Ovary (tissue), 9 donors: ENCODE measurements around the gene KREMEN1. TPM values are rescaled to one million over a fixed set of nuclear protein-coding genes. Genes with fewer than 3 reads are reported as not detected.
"Not testable (repeated sequence)": the region's sequence is repeated elsewhere in the genome, so short reads cannot be mapped to it uniquely, and the experiment has no call there.

Source experiments
- DNase-seq, 5 donors: peaks; one replicate each; pipeline ENCODE4 v3.0.0-alpha.2; 2019 to 2020
- H3K27ac ChIP-seq, 2 donors: fragments of 200-600 bp; one replicate each; pipeline versions ENCODE4 v1.5.1 to v1.8.0; 2019 to 2022
- H3K27me3 ChIP-seq: fragments of 200-600 bp; one replicate; pipeline ENCODE4 v1.8.0; 2022
- H3K36me3 ChIP-seq: fragments of 200-600 bp; sonication (generic); one replicate; pipeline ENCODE4 v1.5.1; 2019
- H3K4me1 ChIP-seq: one replicate; pipeline ENCODE4 v1.8.1; 2013; ENCODE audit warnings: mild to moderate bottlenecking, moderate library complexity; ENCODE audit not compliant: insufficient read depth
- H3K4me3 ChIP-seq: fragments of 200-600 bp; sonication (generic); one replicate; pipeline ENCODE4 v1.5.1; 2017
- H3K9me3 ChIP-seq, 2 donors: fragments of 200-600 bp in 1 of 2; sonication (generic) in 1 of 2; one replicate each; pipeline versions ENCODE4 v1.5.1 to v1.8.1; 2013 to 2019; ENCODE audit warnings: mild to moderate bottlenecking in 1 of 2, moderate library complexity in 1 of 2
- CTCF ChIP-seq, 3 donors: fragments of 450-650 bp in 2 of 3; fragments of 200-600 bp in 1 of 3; IDR thresholded peaks; one replicate each; pipeline versions ENCODE4 v1.5.1 to v1.8.0; 2016 to 2022; ENCODE audit warnings: antibody characterized with exemption in 3 of 3, mild to moderate bottlenecking in 1 of 3
- EP300 ChIP-seq: sonication (generic); formaldehyde crosslinking; IDR thresholded peaks from one replicate; pipeline ENCODE4 v1.6.1; 2017; ENCODE audit warnings: antibody characterized with exemption
- POLR2A ChIP-seq: fragments of 450-650 bp; IDR thresholded peaks from one replicate; pipeline ENCODE4 v1.6.1; 2017; ENCODE audit warnings: antibody characterized with exemption, mild to moderate bottlenecking, moderate library complexity
- WGBS, 3 donors: extraction: QIAGEN DNeasy Blood & Tissue Kit in 1 of 3; methylation state at CpG; one replicate each; pipeline versions ENCODE4 v1.1.5 to v1.1.7; 2013 to 2017; 5-methylcytosine and 5-hydroxymethylcytosine counted together
- intact Hi-C, 4 donors: fragments of 100-400 bp; cut with DNase I; formaldehyde crosslinking; loops; one replicate each; pipeline versions ENCODE4 v1.11.0 to v1.15.1; 2022 to 2023
- polyA plus RNA-seq, 2 donors: library from polyadenylated mRNA; stranded (reverse); fragments of 200-250 nt in 1 of 2; fragments of 350-450 nt in 1 of 2; fragmentation: Illumina TruSeq in 1 of 2; extraction: RNeasy Lipid Tissue Mini Kit (QIAGEN cat#74804) in 1 of 2; gene quantifications; one replicate each; pipeline ENCODE4 v1.2.3, GENCODE V29; 2013 to 2014
- total RNA-seq, 7 donors: library from RNA; depleted of rRNA in 2 of 7; stranded (reverse); fragments of >200 nt in 2 of 7; fragmentation: NEBNext Ultra II Directional in 3 of 7; extraction: Animal tissue kit (Norgen Biotek cat#: 25700) in 3 of 7; gene quantifications; one replicate each; pipeline versions ENCODE4 v1.1.0 to v1.2.4, GENCODE V29; 2016 to 2023
- donor health status: DM: no; HTN: no; CAD: no; lungs with moderate emphysema.
- donor health status: DM: no; HTN: no; CAD: no.
- donor health status: Bipolar disorder and iron deficiency.
- donor health status: DM: yes; HTN: yes; CAD: no.
- donor health status: DM: no; HTN: no; CAD: no.
- donor health status: DM: yes; HTN: yes; CAD: no.

The KREMEN1 gene
- total and polyA plus RNA-seq, 9 donors: 15.4 to 49.5 (median 35.6) TPM

GRCh38 chr22:29032014-29032475 lies 40.8 kb upstream of the KREMEN1 start:
- intact Hi-C loops: no loop called here
- H3K4me1 ChIP-seq: peaks cover 14% of the 10 kb centered on the region
- peak overlapping the region; percentile 63 to 70 for H3K27ac ChIP-seq
- H3K36me3 ChIP-seq: no peaks in the 10 kb centered on the region
- no peaks in the 10 kb centered on the region for H3K9me3 ChIP-seq
- no peak for DNase-seq
- H3K27me3 ChIP-seq: no peaks in the 10 kb centered on the region
- 57 to 62% (median 61%) methylated on average over 8 of the region's 8 CpGs for WGBS, 3 donors
- H3K4me3 ChIP-seq: no peak overlapping the region
- TF ChIP-seq CTCF (IDR thresholded peaks at IDR 0.05) (no peak), POLR2A (no peak), EP300 (no peak)

GRCh38 chr22:29032584-29032983 lies 40.3 kb upstream of the KREMEN1 start:
- DNase-seq: no peak
- intact Hi-C loops: no loop called here
- WGBS, 3 donors: 60 to 73% (median 68%) methylated on average over 2 of the region's 2 CpGs
- Histone ChIP-seq H3K27me3 (no peaks in the 10 kb centered on the region), H3K4me1 (peaks cover 14% of the 10 kb centered on the region), H3K9me3 (no peaks in the 10 kb centered on the region), H3K4me3 (no peak overlapping the region), H3K36me3 (no peaks in the 10 kb centered on the region), H3K27ac (no peak overlapping the region)
- no peak for TF ChIP-seq CTCF (IDR thresholded peaks at IDR 0.05)
- TF ChIP-seq POLR2A: no peak
- TF ChIP-seq EP300: no peak

DNA sequence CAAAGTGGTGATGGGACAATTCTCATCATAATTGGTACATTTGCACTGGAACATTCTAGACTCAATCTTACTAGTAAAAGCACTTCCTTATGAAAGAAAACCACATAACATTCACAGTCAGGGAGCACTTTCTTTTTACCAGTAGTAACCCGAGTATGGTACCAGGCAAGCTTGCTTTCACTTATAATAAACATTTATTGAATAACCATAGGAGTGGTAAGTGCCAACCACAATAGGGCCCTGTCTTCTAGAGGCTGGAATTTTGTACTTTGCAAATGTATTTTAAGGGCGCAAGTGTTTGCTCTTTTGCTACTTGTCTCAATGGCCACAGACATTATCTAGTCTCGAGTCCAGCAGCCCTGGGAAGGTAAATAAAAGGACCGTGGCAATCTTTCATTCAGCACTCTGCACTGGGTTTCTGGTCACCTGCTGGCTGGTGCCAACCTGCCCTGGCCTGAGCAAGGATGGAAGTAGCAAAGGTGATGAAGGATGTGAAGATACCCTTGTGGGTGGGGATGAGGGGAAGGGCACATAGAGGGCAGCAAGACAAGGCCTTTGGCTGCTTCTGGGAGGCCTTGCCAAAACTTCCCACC lies 35.4 kb upstream of the KREMEN1 start:
- 78 to 88% (median 85%) methylated on average over 4 of the region's 4 CpGs for WGBS, 3 donors
- Histone ChIP-seq H3K27me3 (no peaks in the 10 kb centered on the region), H3K27ac (no peak overlapping the region), H3K4me3 (no peak overlapping the region), H3K4me1 (peaks cover 4% of the 10 kb centered on the region), H3K36me3 (no peaks in the 10 kb centered on the region), H3K9me3 (no peaks in the 10 kb centered on the region)
- intact Hi-C loops: loop anchor here in 1 of 4 donors (5.0 kb wide), 1 partner anchor 180 kb away; no protein-coding TSS in a partner anchor
- DNase-seq: no peak
- no peak for TF ChIP-seq POLR2A
- TF ChIP-seq CTCF (IDR thresholded peaks at IDR 0.05): no peak
- no peak for TF ChIP-seq EP300

DNA sequence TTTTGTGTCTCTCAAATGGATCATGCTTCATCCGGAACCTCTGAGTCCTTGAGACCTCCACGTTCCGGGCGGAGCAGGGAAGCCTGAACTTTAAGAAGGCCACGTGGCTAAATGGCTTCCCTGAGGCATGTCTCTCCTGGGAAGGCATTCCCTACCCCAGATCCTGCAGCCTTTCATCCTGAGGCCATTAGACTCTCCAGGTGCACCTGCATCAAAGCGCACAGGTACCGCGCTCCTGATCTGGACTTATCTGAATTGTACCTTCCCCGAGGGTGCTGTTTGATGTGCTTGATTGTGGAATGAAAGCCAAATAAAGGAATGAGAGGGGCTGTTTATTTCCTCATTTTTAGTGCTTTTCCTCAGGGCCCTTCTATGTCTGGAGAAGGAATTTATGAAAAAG lies 33.7 kb upstream of the KREMEN1 start:
- intact Hi-C loops: loop anchor here in 1 of 4 donors (5.0 kb wide), 1 partner anchor 182 kb away; no protein-coding TSS in a partner anchor
- peaks cover 4% of the 10 kb centered on the region for H3K4me1 ChIP-seq

GRCh38 chr22:29039684-29040083 lies 33.2 kb upstream of the KREMEN1 start:
- not testable (repeated sequence) for H3K27ac ChIP-seq, H3K4me3 ChIP-seq, H3K36me3 ChIP-seq, H3K9me3 ChIP-seq, H3K4me1 ChIP-seq, H3K27me3 ChIP-seq, DNase-seq
- 86 to 94% (median 87%) methylated on average over 4 of the region's 4 CpGs for WGBS, 3 donors
- intact Hi-C loops: loop anchor here (2.0 to 10.0 kb wide), 5 partner anchors 182 to 195 kb away; no protein-coding TSS in a partner anchor

More for the DNA sequence above, 33.7 kb upstream of the KREMEN1 start:
- Histone ChIP-seq H3K27me3 (no peaks in the 10 kb centered on the region), H3K4me3 (no peak overlapping the region), H3K9me3 (no peaks in the 10 kb centered on the region), H3K36me3 (no peaks in the 10 kb centered on the region), H3K27ac (no peak overlapping the region)
- 73 to 77% (median 75%) methylated on average over 9 of the region's 9 CpGs for WGBS, 3 donors
- TF ChIP-seq EP300: no peak
- TF ChIP-seq CTCF (IDR thresholded peaks at IDR 0.05): no peak
- no peak for TF ChIP-seq POLR2A
- no peak for DNase-seq
